Measurements from ENCODE around the gene PIGK.

- TF ChIP-seq POLR2A (IDR thresholded peaks at IDR 0.05) (no peak), CTCF (IDR thresholded peaks at IDR 0.05) (no peak)
Measured at GRCh38 chr1:77096496-77097255, 122.6 kb downstream of the PIGK start.
